Thymus (tissue), 11 donors: ENCODE results near the gene ZNF674. TPM values are rescaled to one million over a fixed set of nuclear protein-coding genes. Genes with fewer than 3 reads are reported as not detected.

Experiments used
- DNase-seq, 9 donors: peaks; one replicate each; pipeline ENCODE4 v3.0.0-alpha.2; 2013; ENCODE audit warnings: low spot score in 9 of 9, low read depth in 6 of 9, missing footprints in 1 of 9
- H3K27ac ChIP-seq, 2 donors: one replicate each; pipeline ENCODE4 v1.5.1; 2013; ENCODE audit warnings: control low read depth in 1 of 2, low read depth in 1 of 2, low read length in 1 of 2, mild to moderate bottlenecking in 1 of 2, moderate library complexity in 1 of 2
- H3K27me3 ChIP-seq, 2 donors: one replicate each; pipeline ENCODE4 v1.5.1; 2013; ENCODE audit warnings: low read length in 1 of 2; ENCODE audit not compliant: control insufficient read depth in 2 of 2, insufficient read depth in 1 of 2
- H3K36me3 ChIP-seq, 2 donors: one replicate each; pipeline ENCODE4 v1.5.1; 2013; ENCODE audit warnings: low read length in 1 of 2, mild to moderate bottlenecking in 1 of 2, moderate library complexity in 1 of 2; ENCODE audit not compliant: control insufficient read depth in 2 of 2, insufficient read depth in 2 of 2
- H3K4me1 ChIP-seq, 2 donors: one replicate each; pipeline ENCODE4 v1.5.1; 2013; ENCODE audit warnings: low read length in 2 of 2; ENCODE audit not compliant: control insufficient read depth in 2 of 2, insufficient read depth in 2 of 2
- H3K4me3 ChIP-seq, 2 donors: one replicate each; pipeline ENCODE4 v1.5.1; 2013; ENCODE audit warnings: low read length in 2 of 2, control low read depth in 1 of 2, mild to moderate bottlenecking in 1 of 2
- H3K9me3 ChIP-seq, 2 donors: one replicate each; pipeline ENCODE4 v1.5.1; 2013; ENCODE audit warnings: low read length in 1 of 2, mild to moderate bottlenecking in 1 of 2; ENCODE audit not compliant: control insufficient read depth in 2 of 2, insufficient read depth in 1 of 2
- WGBS: extraction: QIAGEN DNeasy Blood & Tissue Kit; methylation state at CpG from one replicate; pipeline ENCODE4 v1.1.7; 2013; 5-methylcytosine and 5-hydroxymethylcytosine counted together
- polyA plus RNA-seq: library from polyadenylated mRNA; stranded (reverse); fragments of 200-250 nt; gene quantifications from one replicate; pipeline ENCODE4 v1.2.3, GENCODE V29; 2013
- total RNA-seq: library from RNA; stranded (reverse); fragments of 120-200 nt; gene quantifications from one replicate; pipeline ENCODE4 v1.2.4, GENCODE V29; 2013
- donor health status: healthy.

Gene ZNF674
- total and polyA plus RNA-seq, 2 donors: 2.8 to 3.8 TPM

DNA sequence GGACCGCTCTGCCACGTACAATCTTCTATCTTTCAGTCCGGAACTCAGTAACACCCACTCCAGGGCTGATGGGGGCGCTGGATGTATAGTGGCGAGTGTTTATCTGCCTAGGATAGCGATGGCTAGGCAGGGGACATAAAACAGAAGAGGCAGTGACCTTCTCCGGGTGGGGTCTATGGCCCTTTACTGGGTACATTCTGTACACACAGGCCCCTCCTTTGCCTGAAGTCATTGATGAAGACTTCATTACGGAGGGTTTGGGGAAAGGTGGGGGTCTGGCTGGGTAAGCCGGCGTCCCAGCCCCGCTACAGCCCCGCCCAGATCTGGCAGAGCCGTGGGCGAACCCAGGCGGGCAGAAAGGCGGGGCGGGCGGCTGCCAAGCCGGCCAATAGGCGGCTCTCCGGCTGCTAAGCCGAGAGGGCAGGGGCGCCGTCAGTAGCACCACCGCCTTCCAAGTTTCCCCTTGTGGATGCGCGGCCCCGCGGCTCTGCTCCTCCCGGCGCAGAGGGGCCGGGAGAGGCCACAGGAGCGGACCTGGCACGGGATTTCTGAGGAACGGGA is 28.2 kb upstream of the ZNF674 start, which contains the start of gene CHST7:
CHST7 (plus strand) TSS at position 435 of the 561 bp plus-strand sequence. CDS start 167 bp downstream, outside the sequence.
- peaks cover 5 to 31% of the 10 kb centered on the region in 2 donors for H3K4me1 ChIP-seq
- H3K9me3 ChIP-seq: no peaks in the 10 kb centered on the region
- H3K27ac ChIP-seq: peak within 1 kb of the TSS; percentile 32 to 60
- peak within 1 kb of the TSS; percentile 38 to 60 for H3K4me3 ChIP-seq
- WGBS: 2% methylated on average over 35 of the region's 35 CpGs
- DNase-seq: peak in 1 of 9 donors; percentile 52
- peaks cover 0 to 10% of the 10 kb centered on the region in 2 donors for H3K27me3 ChIP-seq
- no peaks in the 10 kb centered on the region for H3K36me3 ChIP-seq

DNA sequence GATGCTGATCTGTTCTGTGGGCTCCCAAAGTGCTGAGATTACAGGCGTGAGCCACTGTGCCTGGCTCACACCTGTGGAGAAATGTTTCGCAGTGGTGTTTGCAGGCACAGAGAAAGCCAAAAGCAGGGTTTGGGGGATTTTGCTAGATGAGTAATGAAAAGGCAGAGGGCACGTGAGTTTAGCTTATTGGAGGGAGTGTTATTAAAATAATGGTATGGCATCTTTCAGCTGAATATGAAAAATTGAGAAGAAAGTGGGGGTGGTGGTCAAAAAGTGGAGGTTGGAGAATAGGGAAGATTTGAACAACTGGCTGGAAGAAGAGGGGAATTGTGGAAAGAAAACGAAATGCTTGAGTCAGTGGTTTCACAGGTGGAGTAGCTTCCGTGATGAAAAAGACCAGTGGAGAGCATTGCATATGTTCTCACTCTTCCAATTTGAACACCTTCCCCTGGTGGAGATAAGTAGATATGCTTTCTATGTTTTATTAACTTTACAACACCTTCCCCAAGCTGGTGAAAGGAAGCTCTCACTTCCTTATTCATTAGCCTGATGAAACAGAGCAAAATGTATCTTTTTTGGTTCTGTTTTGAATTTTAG is 27.2 kb upstream of the ZNF674 start:
- peak in 1 of 9 donors; percentile 16 for DNase-seq
- no peaks in the 10 kb centered on the region for H3K36me3 ChIP-seq
- no peaks in the 10 kb centered on the region for H3K9me3 ChIP-seq
- peaks cover 5 to 31% of the 10 kb centered on the region in 2 donors for H3K4me1 ChIP-seq
- 34% methylated on average over 5 of the region's 5 CpGs for WGBS
- no peak overlapping the region for H3K4me3 ChIP-seq
- no peak overlapping the region for H3K27ac ChIP-seq
- peaks cover 0 to 10% of the 10 kb centered on the region in 2 donors for H3K27me3 ChIP-seq

DNA sequence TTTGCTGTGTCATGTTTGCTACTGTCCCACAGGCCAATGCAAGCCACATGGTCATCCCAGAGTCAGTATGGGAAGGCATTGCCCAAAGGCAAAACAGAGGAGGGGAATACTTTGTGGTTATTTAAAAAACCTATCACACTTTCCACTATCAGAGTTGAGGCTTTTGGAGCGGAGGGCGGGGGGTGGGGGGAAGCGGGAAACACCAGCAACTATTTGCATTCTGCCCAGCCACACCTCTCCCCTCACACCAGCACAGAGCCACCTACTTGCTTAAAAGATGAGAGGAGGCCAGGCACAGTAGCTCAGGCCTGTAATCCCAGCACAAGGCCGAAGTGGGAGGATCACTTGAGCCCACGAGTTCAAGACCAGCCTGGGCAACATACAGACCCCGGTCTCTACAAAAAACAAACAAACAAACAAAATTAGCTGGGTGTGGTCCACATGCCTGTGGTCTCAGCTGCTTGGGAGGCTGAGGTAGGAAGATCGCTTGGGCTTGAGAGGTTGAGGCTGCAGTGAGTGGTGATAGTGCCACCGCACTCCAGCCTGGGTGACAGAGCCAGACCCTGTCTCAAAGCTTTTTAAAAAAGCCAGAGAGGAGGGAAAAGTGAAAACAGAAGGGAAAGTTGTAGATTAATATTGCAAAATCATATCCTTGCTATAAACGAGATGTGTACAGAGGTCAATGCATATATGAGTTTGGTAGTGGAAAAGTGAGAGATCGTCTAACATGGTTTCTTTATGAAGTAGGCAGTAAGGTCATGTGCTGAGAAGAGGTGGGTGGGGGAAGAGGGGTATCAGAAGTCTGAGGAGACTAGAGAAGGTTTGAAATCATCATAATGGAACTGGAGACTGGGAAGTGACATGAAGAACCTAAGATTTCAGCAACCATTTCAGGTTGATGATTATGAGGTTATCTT is 26.5 kb upstream of the ZNF674 start:
- H3K27me3 ChIP-seq: peaks cover 0 to 10% of the 10 kb centered on the region in 2 donors
- H3K9me3 ChIP-seq: no peaks in the 10 kb centered on the region
- WGBS: 95% methylated on average over 10 of the region's 10 CpGs
- H3K27ac ChIP-seq: no peak overlapping the region
- H3K4me3 ChIP-seq: no peak overlapping the region
- H3K4me1 ChIP-seq: peaks cover 5 to 31% of the 10 kb centered on the region in 2 donors
- no peaks in the 10 kb centered on the region for H3K36me3 ChIP-seq
- DNase-seq: no peak

DNA sequence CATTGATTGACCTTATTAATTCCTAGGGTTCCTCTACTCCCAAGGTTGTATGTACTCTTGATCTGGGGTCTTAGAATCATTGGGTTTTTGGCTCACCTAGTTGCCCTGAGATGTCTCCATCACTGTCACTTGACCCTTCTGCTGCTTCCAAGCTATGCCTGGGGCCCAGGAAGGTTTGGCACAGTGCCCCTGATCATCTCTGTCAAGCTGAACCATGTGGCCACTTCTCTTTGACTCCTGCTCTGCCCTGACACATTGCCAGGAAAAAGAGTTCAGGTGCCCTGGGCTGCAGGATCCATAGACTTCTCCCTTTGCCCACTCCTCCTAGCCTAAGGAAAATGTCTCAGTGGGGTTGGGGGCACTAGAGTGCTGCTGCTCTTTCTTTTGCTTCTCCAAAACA is 24.4 kb upstream of the ZNF674 start:
- H3K4me1 ChIP-seq: peaks cover 0 to 17% of the 10 kb centered on the region in 2 donors
- peaks cover 0 to 6% of the 10 kb centered on the region in 2 donors for H3K27me3 ChIP-seq
- no peak for DNase-seq
- no peaks in the 10 kb centered on the region for H3K36me3 ChIP-seq
- H3K4me3 ChIP-seq: no peak overlapping the region
- no peaks in the 10 kb centered on the region for H3K9me3 ChIP-seq
- no peak overlapping the region for H3K27ac ChIP-seq

DNA sequence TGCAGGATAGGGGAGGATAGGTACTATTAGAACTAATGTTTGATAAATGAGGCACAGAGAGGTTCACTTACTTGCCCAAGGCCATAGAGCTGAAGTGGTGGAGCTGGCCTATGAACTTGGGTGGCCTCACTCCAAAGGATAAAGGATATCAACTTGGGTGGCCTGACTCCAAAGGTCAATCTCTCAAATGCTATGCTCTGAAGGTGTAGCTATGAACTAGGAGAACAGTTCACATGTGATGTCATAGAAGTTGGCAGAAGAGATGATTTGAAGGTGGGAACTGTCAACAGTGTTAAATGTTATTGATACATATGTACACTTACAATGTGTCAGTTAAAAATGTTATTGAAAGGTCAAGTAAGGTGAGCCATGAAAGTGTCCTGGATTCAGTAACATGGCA is 22.2 kb upstream of the ZNF674 start:
- no peak for DNase-seq
- Histone ChIP-seq H3K36me3 (no peaks in the 10 kb centered on the region), H3K27me3 (no peaks in the 10 kb centered on the region), H3K9me3 (no peaks in the 10 kb centered on the region), H3K4me1 (peaks cover 0 to 4% of the 10 kb centered on the region in 2 donors), H3K4me3 (no peak overlapping the region), H3K27ac (no peak overlapping the region)

DNA sequence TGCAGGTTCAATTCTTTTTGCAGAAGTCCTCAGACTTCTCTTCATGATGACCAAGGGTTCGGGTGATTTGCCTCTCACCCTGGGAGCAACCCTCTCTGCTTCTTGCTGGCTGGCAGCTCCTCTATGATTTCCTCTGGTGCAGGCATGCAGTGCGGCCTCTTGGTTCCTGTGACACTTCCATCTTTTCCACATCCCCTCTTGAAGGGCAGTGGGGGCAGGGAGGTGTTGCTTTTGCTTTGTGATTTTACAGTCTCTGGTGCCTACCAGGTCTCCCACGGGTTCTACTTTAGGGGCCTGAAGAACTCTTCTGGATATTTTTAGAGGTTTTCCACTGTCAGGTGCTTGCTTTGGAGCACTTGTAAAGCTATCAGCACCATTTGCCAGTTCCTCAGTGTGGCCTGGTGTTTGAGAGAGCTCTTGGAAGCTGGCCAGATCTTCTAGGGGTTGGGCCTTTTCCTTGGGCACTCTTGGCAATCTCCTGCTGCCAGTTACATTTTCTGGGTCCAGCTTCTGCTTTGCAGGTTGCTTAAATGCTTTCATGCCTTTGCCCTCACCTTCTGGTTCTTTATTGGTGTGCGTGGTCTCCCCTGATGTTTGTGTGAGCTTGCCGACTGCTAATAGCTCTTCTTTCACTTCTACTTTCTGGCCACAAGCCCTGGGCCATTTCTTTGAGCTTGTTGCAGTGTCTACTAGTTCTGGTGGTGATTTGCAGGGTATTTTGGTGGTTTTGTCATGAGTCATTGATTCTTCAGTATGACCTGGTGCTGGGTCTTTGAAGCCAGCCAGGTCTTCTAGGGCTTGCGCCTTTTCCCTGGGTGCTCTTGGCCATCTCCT is 16.8 kb upstream of the ZNF674 start:
- no peaks in the 10 kb centered on the region for H3K4me1 ChIP-seq
- H3K4me3 ChIP-seq: no peak overlapping the region
- H3K9me3 ChIP-seq: no peaks in the 10 kb centered on the region
- no peak overlapping the region for H3K27ac ChIP-seq
- no peaks in the 10 kb centered on the region for H3K36me3 ChIP-seq
- H3K27me3 ChIP-seq: no peaks in the 10 kb centered on the region
- no peak for DNase-seq
- 57% methylated on average over 6 of the region's 6 CpGs for WGBS

DNA sequence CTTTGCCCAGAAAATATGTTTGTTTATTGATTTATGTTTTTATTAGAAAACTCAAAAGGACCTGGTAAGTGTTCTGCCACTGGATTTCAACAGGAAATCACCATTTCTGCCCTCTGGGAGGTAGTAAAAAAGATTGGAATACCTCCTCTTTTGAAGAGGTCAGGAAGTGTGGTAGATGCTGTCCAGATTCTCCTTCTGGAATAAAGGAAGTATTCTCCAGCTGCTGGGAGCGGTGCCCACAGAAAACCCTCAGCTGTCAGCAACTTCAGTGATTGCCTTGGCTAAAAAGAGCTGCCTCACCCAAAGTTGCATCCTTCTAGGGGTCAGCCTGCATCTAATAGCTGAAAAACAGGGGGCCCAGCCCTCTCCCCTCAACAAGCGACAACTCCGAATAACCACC is 13.8 kb upstream of the ZNF674 start:
- no peak overlapping the region for H3K4me3 ChIP-seq
- no peak overlapping the region for H3K27ac ChIP-seq
- 90% methylated on average over 3 of the region's 3 CpGs for whole genome bisulfite sequencing
- H3K4me1 ChIP-seq: no peaks in the 10 kb centered on the region
- H3K9me3 ChIP-seq: no peaks in the 10 kb centered on the region
- no peak for DNase-seq
- no peaks in the 10 kb centered on the region for H3K27me3 ChIP-seq
- H3K36me3 ChIP-seq: no peaks in the 10 kb centered on the region

DNA sequence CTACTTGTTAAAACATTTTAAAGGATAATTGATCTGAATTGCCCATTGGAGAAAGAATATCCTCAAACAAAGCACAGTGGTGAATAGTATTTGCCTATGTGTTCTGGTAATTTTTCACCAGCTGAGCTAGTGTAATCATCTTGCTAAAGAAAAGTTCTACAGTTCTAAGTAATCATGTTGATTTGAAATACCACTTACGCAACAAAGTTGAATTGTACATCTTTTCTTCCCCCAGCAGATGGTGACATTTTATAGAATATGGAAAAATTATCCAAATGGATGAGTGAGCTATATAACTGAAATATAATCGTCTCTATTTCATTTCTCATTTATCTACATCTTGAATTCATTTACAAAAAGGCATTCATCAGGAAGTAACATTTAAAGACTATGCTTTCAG is 9.7 kb upstream of the ZNF674 start:
- Histone ChIP-seq H3K4me1 (no peaks in the 10 kb centered on the region), H3K27ac (no peak overlapping the region), H3K9me3 (no peaks in the 10 kb centered on the region), H3K27me3 (no peaks in the 10 kb centered on the region), H3K4me3 (no peak overlapping the region), H3K36me3 (no peaks in the 10 kb centered on the region)
- DNase-seq: peak in 1 of 9 donors; percentile 16
- 61% methylated on average over 2 of the region's 2 CpGs for WGBS
